ENCODE measurements around the gene ADAMTSL3. TPM values are rescaled to one million over a fixed set of nuclear protein-coding genes. Genes with fewer than 3 reads are reported as not detected.

Gene ADAMTSL3, protein sequence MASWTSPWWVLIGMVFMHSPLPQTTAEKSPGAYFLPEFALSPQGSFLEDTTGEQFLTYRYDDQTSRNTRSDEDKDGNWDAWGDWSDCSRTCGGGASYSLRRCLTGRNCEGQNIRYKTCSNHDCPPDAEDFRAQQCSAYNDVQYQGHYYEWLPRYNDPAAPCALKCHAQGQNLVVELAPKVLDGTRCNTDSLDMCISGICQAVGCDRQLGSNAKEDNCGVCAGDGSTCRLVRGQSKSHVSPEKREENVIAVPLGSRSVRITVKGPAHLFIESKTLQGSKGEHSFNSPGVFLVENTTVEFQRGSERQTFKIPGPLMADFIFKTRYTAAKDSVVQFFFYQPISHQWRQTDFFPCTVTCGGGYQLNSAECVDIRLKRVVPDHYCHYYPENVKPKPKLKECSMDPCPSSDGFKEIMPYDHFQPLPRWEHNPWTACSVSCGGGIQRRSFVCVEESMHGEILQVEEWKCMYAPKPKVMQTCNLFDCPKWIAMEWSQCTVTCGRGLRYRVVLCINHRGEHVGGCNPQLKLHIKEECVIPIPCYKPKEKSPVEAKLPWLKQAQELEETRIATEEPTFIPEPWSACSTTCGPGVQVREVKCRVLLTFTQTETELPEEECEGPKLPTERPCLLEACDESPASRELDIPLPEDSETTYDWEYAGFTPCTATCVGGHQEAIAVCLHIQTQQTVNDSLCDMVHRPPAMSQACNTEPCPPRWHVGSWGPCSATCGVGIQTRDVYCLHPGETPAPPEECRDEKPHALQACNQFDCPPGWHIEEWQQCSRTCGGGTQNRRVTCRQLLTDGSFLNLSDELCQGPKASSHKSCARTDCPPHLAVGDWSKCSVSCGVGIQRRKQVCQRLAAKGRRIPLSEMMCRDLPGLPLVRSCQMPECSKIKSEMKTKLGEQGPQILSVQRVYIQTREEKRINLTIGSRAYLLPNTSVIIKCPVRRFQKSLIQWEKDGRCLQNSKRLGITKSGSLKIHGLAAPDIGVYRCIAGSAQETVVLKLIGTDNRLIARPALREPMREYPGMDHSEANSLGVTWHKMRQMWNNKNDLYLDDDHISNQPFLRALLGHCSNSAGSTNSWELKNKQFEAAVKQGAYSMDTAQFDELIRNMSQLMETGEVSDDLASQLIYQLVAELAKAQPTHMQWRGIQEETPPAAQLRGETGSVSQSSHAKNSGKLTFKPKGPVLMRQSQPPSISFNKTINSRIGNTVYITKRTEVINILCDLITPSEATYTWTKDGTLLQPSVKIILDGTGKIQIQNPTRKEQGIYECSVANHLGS (N-terminal part only)
- total RNA-seq: under 1 TPM; 0.14 to 0.43 (median 0.25) TPM
- total RNA-seq (2013): 0.11 TPM

DNA sequence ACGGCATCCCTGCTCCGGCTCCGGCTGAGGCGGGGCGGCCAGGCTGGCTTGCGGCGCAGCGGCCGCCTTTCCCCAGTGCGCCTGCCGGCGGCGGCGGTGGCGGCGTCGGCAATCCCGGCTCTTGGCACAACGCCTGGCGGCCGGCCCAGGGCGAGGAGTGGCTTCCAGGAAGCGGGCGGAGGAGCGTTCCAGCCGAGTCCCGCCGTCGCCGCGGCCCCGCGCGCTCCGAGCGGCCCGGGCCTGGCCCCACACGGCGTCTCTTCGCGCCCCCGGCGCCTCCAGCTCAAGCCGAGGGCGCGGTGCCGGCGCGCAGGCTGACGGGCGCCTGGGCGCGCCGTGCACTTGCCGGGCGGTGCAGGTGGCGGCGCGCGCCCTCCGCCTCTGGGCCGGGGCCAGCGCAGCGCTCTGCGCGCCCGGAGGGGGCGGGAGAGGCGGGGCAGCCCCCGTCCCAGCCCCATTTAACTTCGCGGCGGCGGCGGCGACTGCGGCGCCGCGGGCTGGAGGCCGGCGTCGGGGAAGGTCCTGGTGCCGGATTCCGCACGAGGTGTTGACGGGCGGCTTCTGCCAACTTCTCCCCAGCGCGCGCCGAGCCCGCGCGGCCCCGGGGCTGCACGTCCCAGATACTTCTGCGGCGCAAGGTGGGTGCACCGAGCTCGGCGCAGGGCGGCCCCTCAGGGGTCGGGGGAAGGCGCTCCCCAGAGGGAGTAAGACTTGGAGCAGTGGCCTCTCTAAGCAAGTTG, at the start of gene ADAMTSL3:
ADAMTSL3 (plus strand) TSS at position 485 of the 740 bp plus-strand sequence. CDS start 1,639 bp downstream, outside the sequence.
- TF ChIP-seq, protein P1, sequence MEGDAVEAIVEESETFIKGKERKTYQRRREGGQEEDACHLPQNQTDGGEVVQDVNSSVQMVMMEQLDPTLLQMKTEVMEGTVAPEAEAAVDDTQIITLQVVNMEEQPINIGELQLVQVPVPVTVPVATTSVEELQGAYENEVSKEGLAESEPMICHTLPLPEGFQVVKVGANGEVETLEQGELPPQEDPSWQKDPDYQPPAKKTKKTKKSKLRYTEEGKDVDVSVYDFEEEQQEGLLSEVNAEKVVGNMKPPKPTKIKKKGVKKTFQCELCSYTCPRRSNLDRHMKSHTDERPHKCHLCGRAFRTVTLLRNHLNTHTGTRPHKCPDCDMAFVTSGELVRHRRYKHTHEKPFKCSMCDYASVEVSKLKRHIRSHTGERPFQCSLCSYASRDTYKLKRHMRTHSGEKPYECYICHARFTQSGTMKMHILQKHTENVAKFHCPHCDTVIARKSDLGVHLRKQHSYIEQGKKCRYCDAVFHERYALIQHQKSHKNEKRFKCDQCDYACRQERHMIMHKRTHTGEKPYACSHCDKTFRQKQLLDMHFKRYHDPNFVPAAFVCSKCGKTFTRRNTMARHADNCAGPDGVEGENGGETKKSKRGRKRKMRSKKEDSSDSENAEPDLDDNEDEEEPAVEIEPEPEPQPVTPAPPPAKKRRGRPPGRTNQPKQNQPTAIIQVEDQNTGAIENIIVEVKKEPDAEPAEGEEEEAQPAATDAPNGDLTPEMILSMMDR (IDR thresholded peaks at IDR 0.05): no peak
- no peaks in the 10 kb centered on the region for H3K9me3 Mint-ChIP-seq
- Histone ChIP-seq H3K9me3 (ENCODE audit: control insufficient read depth, insufficient read depth, low read length) (no peaks in the 10 kb centered on the region), H3K27me3 (ENCODE audit: control insufficient read depth, insufficient read depth, low read length) (peaks cover 5% of the 10 kb centered on the region), H3K36me3 (ENCODE audit: control insufficient read depth, insufficient read depth, low read length) (no peaks in the 10 kb centered on the region), H3K27ac (ENCODE audit: low read length) (no peak within 1 kb of the TSS), H3K4me1 (ENCODE audit: control insufficient read depth, insufficient read depth, low read length) (no peaks in the 10 kb centered on the region), H3K4me3 (ENCODE audit: low read length) (no peak within 1 kb of the TSS)
- H3K4me1 Mint-ChIP-seq: no peaks in the 10 kb centered on the region
- peaks cover 22 to 27% of the 10 kb centered on the region in 2 donors for H3K27me3 Mint-ChIP-seq (ENCODE audit: low read depth in 2 of 2)
- no peak within 1 kb of the TSS for H3K27ac Mint-ChIP-seq
- H3K4me3 Mint-ChIP-seq: no peak within 1 kb of the TSS
- no peaks in the 10 kb centered on the region for H3K36me3 Mint-ChIP-seq
- ATAC-seq (no peak), DNase-seq (no peak)
- intact Hi-C loops (cut with micrococcal nuclease): no loop called here
- 5% methylated on average over 105 of the region's 105 CpGs for WGBS (ENCODE audit: insufficient coverage)

DNA sequence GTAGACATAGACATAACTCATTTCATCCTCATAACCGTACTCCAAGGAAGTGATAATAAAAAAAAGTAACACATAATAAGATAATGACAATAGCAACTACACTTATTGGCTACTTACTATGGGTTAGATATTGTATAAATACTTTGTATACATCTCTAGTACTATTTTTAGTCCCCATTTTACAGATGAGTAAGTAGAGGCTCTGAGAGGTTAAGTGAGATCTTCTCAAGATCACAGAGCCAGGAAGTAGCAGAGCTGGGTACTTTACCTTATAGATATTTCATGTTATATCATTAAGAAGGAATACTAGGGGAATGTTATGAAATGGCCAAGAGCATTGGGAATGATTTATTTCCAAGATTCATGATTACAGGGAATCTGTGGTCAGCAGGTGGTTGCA, 49.4 kb upstream of the ADAMTSL3 start:
- H3K4me3 ChIP-seq (ENCODE audit: low read length): no peak overlapping the region
- no peaks in the 10 kb centered on the region for H3K4me1 ChIP-seq (ENCODE audit: control insufficient read depth, insufficient read depth, low read length)
- intact Hi-C loops (cut with micrococcal nuclease): no loop called here
- Mint-ChIP-seq H3K27me3 (ENCODE audit: low read depth in 2 of 2) (peaks cover 3 to 6% of the 10 kb centered on the region in 2 donors), H3K36me3 (peaks cover 19% of the 10 kb centered on the region), H3K27ac (no peak overlapping the region), H3K4me1 (no peaks in the 10 kb centered on the region), H3K9me3 (peaks cover 2 to 5% of the 10 kb centered on the region in 2 donors), H3K4me3 (no peak overlapping the region)
- H3K36me3 ChIP-seq (ENCODE audit: control insufficient read depth, insufficient read depth, low read length): no peaks in the 10 kb centered on the region
- WGBS (ENCODE audit: insufficient coverage): no CpG with 5 or more reads among the region's 1 CpG
- TF ChIP-seq, protein P1 (IDR thresholded peaks at IDR 0.05): no peak
- DNase-seq (no peak), ATAC-seq (no peak)
- H3K27ac ChIP-seq (ENCODE audit: low read length): no peak overlapping the region
- no peaks in the 10 kb centered on the region for H3K9me3 ChIP-seq (ENCODE audit: control insufficient read depth, insufficient read depth, low read length)
- H3K27me3 ChIP-seq (ENCODE audit: control insufficient read depth, insufficient read depth, low read length): no peaks in the 10 kb centered on the region

DNA sequence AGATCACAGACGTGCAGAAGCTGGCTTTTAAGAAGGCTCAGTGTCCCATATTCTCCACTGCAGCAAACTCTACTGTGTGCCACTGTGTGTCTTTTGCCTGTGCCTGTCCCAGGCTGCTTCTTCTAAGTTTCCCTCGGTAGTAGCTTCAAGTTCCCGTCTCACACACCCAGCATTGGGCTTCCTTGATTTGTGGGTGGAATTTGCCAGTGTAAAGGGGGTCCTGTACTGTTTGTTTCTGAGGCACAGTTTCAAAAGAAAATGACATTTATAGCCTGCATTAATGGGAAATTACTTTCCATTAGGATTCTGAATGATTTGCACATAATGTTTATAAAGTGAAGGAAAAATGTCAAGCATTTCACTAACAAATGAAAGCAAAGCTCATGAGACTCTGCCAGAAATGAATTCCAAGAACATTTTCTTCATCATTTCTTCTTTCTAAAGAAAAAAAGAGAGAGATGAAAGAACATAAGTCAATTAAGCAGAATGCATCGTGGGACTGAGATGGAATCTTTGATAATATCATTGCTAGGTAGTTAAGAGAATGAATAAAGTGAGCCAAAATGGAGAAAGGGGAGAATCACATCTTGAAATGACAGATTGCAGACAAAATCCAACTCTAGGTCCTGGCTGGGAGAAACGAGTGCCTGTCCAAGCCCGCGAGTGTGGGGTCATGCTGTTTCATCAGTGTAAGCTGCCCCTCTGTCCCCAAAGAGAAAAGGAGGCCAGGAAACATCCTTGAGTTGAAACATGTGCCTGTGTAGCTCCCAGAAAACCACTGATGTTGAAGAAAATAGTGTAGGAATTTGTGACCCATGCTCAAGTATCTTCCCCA, 48.6 kb upstream of the ADAMTSL3 start:
- Mint-ChIP-seq H3K27me3 (ENCODE audit: low read depth in 2 of 2) (peaks cover 3 to 6% of the 10 kb centered on the region in 2 donors), H3K27ac (no peak overlapping the region), H3K9me3 (no peaks in the 10 kb centered on the region), H3K36me3 (peaks cover 12% of the 10 kb centered on the region), H3K4me3 (no peak overlapping the region), H3K4me1 (no peaks in the 10 kb centered on the region)
- Histone ChIP-seq H3K27me3 (ENCODE audit: control insufficient read depth, insufficient read depth, low read length) (no peaks in the 10 kb centered on the region), H3K4me1 (ENCODE audit: control insufficient read depth, insufficient read depth, low read length) (no peaks in the 10 kb centered on the region), H3K27ac (ENCODE audit: low read length) (no peak overlapping the region), H3K36me3 (ENCODE audit: control insufficient read depth, insufficient read depth, low read length) (no peaks in the 10 kb centered on the region), H3K9me3 (ENCODE audit: control insufficient read depth, insufficient read depth, low read length) (no peaks in the 10 kb centered on the region), H3K4me3 (ENCODE audit: low read length) (no peak overlapping the region)
- TF ChIP-seq, protein P1 (IDR thresholded peaks at IDR 0.05): no peak
- 76% methylated on average over 7 of the region's 7 CpGs for WGBS (ENCODE audit: insufficient coverage)
- ATAC-seq: no peak
- intact Hi-C loops (cut with micrococcal nuclease): no loop called here
- no peak for DNase-seq
